ENCODE measurements around the gene RPS6KB1.
"Not testable (repeated sequence)": the region's sequence is repeated elsewhere in the genome, so short reads cannot be mapped to it uniquely, and the experiment has no call there.

Gene RPS6KB1

GRCh38 chr17:59962739-59963318 lies 69.9 kb downstream of the RPS6KB1 start:
- DNase-seq (ENCODE audit: low read depth), result no peak
- TF ChIP-seq CTCF (IDR thresholded peaks at IDR 0.05; ENCODE audit: low read length, missing control alignments), result no peak
- H3K4me3 ChIP-seq (replicated peaks; ENCODE audit: low read depth, low read length), result no peak overlapping the region

DNA sequence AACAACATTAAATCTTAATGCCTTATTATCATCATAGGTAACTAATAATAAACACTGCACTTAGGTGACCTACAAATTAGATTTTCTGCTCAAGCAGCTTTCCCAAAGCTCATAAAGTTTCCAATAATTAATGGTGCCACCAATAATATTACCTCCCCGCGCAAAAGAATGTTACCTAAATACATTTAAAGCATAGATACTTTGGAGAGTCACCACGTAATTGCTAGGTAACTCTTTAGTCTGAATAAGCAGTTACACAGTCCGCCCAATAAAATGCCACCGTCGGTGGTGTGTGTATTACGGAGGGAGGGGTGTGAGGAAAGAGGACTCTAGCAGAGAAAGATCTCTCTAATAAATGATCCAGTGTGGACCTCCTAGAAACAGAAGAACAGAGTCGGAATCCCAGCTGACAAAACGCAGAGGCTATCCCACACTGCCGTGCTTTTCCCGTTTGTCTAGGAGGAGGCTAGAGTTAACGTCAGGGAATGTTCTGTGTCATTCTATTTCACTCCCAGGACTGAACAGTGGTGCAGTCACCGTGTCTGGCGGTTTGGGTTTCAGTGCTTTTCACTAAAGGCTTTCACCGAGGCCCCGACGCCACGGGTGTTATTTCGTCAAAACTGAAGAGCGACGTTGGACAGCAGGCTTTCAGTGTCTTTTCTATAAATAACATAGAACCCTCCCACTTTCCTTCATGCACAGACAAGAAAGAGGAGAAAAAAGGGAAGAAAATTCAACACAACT lies 71.0 kb downstream of the RPS6KB1 start:
- H3K4me3 ChIP-seq (replicated peaks; ENCODE audit: low read depth, low read length), result peak overlapping the region; percentile 96
- TF ChIP-seq CTCF (IDR thresholded peaks at IDR 0.05; ENCODE audit: low read length, missing control alignments), result no peak
- peak; percentile 63 for DNase-seq (ENCODE audit: low read depth)

DNA sequence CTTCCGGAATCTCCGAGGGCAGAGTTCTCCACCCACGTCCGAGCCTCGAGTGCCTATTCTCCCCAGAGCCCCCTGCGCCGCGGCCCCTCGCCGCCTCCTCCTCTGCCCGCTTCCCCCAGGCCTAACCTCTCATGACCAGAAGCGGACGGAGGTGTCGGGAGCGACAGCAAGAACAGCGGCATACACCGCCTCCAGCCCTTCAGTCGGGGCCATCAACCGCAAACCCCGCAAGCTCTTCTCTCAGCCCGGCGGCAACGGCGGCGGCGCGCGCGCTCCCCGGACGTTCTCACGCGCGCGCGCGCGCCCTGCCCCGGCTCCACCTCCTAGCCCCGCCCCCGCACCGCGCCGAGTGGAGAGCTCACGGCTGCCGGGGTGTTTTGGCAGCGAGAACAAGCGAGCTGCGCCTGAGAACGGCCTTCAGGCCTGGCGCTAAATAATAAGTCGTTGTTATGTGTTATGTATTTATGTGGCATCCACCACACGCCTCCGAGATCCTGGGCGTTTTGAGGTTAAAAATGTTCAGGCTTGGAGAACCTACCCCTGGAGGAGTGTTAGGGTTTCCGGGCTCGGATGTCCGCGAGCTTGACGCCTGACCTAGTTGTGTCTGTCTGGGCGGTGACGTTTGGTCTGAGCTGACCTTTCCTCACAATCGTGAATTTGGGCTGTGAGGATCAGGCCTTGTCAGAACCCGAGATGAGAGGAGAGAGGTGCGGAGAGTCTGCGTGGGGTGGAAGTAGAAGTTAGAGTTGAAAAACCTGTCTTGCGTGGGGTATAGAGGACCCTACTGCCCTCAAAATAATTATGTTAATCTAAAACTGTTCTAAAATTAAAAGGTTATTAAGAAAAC lies 71.8 kb downstream of the RPS6KB1 start, which contains the start of gene RNFT1:
TSS of gene RNFT1 (minus strand) at position 259 of the 847 bp plus-strand sequence. CDS start at position 182, 77 bp downstream.
- H3K4me3 ChIP-seq (replicated peaks; ENCODE audit: low read depth, low read length), result peak within 1 kb of the TSS; percentile 96
- no peak for TF ChIP-seq CTCF (IDR thresholded peaks at IDR 0.05; ENCODE audit: low read length, missing control alignments)
- DNase-seq (ENCODE audit: low read depth), result peak; percentile 84

- not testable (repeated sequence) for DNase-seq (ENCODE audit: low read depth); H3K4me3 ChIP-seq (replicated peaks; ENCODE audit: low read depth, low read length)
These were observed 78.8 kb downstream of the RPS6KB1 start for GRCh38 chr17:59971771-59972170.

GRCh38 chr17:59972778-59973177 lies 79.9 kb downstream of the RPS6KB1 start:
- peak; percentile 41 for DNase-seq (ENCODE audit: low read depth)
- no peak for TF ChIP-seq CTCF (IDR thresholded peaks at IDR 0.05; ENCODE audit: low read length, missing control alignments)
- H3K4me3 ChIP-seq (replicated peaks; ENCODE audit: low read depth, low read length), result no peak overlapping the region

GRCh38 chr17:59973483-59973882 lies 80.6 kb downstream of the RPS6KB1 start:
- not testable (repeated sequence) for DNase-seq (ENCODE audit: low read depth); H3K4me3 ChIP-seq (replicated peaks; ENCODE audit: low read depth, low read length)

GRCh38 chr17:59975166-59975565 lies 82.2 kb downstream of the RPS6KB1 start:
- DNase-seq (ENCODE audit: low read depth), result not testable (repeated sequence)

DNA sequence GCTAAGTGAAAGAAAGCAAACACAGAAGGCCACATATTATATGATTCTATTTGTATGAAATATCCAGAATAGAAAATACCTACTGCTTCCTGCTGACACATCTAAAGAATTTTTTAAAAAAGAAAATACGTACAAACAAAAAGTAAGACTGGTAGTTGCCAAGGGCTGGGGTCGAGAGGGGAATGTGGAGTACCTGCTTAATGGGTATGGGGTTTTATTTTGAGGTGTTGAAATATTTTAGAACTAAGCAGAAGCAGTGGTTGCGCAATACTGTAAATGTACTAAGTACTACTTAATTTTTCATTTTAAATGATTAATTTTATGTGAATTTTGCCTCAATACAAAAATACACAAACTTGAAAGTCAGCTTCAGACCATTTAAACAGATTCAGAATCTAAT lies 103.7 kb downstream of the RPS6KB1 start:
- DNase-seq (ENCODE audit: low read depth); H3K4me3 ChIP-seq (replicated peaks; ENCODE audit: low read depth, low read length): not testable (repeated sequence)

More at GRCh38 chr17:59975166-59975565, 82.2 kb downstream of the RPS6KB1 start:
- H3K4me3 ChIP-seq (replicated peaks; ENCODE audit: low read depth, low read length), result not testable (repeated sequence)

Data from fibroblast of pulmonary artery (primary cell).